SK-N-MC (cell line): ENCODE data around the gene ZNF789.

Experiments
- EZH2 ChIP-seq: fragments of 200-600 bp; sonication (generic); IDR thresholded peaks from one replicate; pipeline ENCODE4 v1.6.1; 2017; ENCODE audit warnings: antibody characterized with exemption
- POLR2AphosphoS5 ChIP-seq: IDR thresholded peaks from 2 replicates; pipeline ENCODE4 v1.6.1; 2012; ENCODE audit warnings: mild to moderate bottlenecking, low read depth, low read length, borderline replicate concordance

DNA sequence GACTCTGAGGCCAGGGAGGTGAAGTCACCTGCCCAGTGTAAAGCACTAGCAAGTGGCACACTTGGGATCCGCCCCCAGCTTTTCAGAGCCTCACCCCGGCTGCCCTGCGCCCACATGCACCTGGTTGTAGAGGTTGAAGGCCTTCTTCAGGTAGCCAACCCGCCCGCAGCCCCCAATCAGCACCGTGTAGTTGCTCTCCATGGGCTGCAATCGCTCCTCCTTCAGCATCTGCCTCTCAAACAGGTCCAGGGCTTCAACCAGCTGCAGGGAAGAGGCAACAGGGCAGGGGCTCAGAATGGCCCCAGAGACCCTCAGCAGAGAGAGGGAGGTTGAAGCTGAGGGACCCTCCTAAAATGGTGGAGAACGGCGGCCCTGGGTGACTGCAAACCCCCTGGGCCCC is 39.5 kb upstream of the ZNF789 start:
- TF ChIP-seq EZH2 (no peak), POLR2AphosphoS5 (no peak)
